ENCODE data around the gene MYBPC2.

- TF ChIP-seq EZH2 (IDR thresholded peaks at IDR 0.05; ENCODE audit: insufficient read depth, low read length) = no peak
- no peak for TF ChIP-seq CTCF (IDR thresholded peaks at IDR 0.05; ENCODE audit: insufficient read depth, low read depth, low read length)
Observed at GRCh38 chr19:50459067-50459456, 26.4 kb downstream of the MYBPC2 start.
